SK-N-SH (cell line): ENCODE results near the gene CA10. TPM values are rescaled to one million over a fixed set of nuclear protein-coding genes. Genes with fewer than 3 reads are reported as not detected.

Source experiments
- CTCF ChIA-PET: fragments of 300-600, 350-600 bp; formaldehyde crosslinking; extraction: SDS; loops from one replicate; lab custom pipeline; 2021; lab: Yijun Ruan, JAX
- POLR2A ChIA-PET: fragments of 350-600 bp; sonication (Branson Sonifier 250); formaldehyde crosslinking; extraction: SDS; loops from one replicate; lab custom pipeline; 2020; ENCODE audit warnings: antibody characterized with exemption, inconsistent platforms; lab: Yijun Ruan, JAX
- DNase-seq: peaks from one replicate; pipeline ENCODE4 v3.0.0; 2012
- H2AFZ ChIP-seq: fragments of 200-600 bp; sonication (generic); 2 replicates; pipeline ENCODE4 v1.8.1; 2016; ENCODE audit warnings: antibody characterized with exemption, mild to moderate bottlenecking, low read depth
- H3F3A ChIP-seq: fragments of 200-600 bp; sonication (generic); replicated peaks from 2 replicates; pipeline ENCODE3; 2016; ENCODE audit warnings: antibody characterized with exemption, mild to moderate bottlenecking; ENCODE audit not compliant: insufficient read depth
- H3K27ac ChIP-seq, 2 experiments: fragments of 200-500 bp in 1 of 2; fragments of 200-600 bp in 1 of 2; sonication (Bioruptor generic) in 1 of 2; sonication (generic), shearing (Covaris generic) in 1 of 2; 2 replicates each; pipeline versions ENCODE4 v1.5.1 to v1.6.1; 2014 to 2016; ENCODE audit warnings: low read depth in 2 of 2, inconsistent platforms in 1 of 2, low read length in 1 of 2, mild to moderate bottlenecking in 1 of 2, mixed read lengths in 1 of 2
- H3K27me3 ChIP-seq: fragments of 200-600 bp; sonication (generic), shearing (Covaris generic); 2 replicates; pipeline ENCODE4 v1.6.1; 2016; ENCODE audit warnings: mixed run types; ENCODE audit not compliant: insufficient read depth
- H3K36me3 ChIP-seq, 2 experiments: fragments of 200-500 bp in 1 of 2; fragments of 200-600 bp in 1 of 2; sonication (Bioruptor generic) in 1 of 2; sonication (generic) in 1 of 2; replicated peaks in 1 of 2; 2 replicates each; pipeline versions ENCODE3 to v1.5.1; 2014 to 2016; ENCODE audit warnings: low read length in 1 of 2, mild to moderate bottlenecking in 1 of 2; ENCODE audit not compliant: insufficient read depth in 2 of 2, control insufficient read depth in 1 of 2
- H3K4me1 ChIP-seq, 2 experiments: fragments of 200-500 bp in 1 of 2; fragments of 200-600 bp in 1 of 2; sonication (Bioruptor generic) in 1 of 2; sonication (generic), shearing (Covaris generic) in 1 of 2; 2 replicates each; pipeline versions ENCODE4 v1.5.1 to v1.6.1; 2014 to 2016; ENCODE audit warnings: low read depth in 1 of 2, low read length in 1 of 2, mixed run types in 1 of 2; ENCODE audit not compliant: insufficient read depth in 2 of 2, control insufficient read depth in 1 of 2
- H3K4me2 ChIP-seq: fragments of 200-600 bp; sonication (generic), shearing (Covaris generic); 2 replicates; pipeline ENCODE4 v1.6.1; 2017; ENCODE audit warnings: mixed run types
- H3K4me3 ChIP-seq, 2 experiments: fragments of 200-500 bp in 1 of 2; fragments of 200-600 bp in 1 of 2; sonication (Bioruptor generic) in 1 of 2; sonication (generic), shearing (Covaris generic) in 1 of 2; 2 replicates each; pipeline versions ENCODE4 v1.5.1 to v1.8.1; 2014 to 2016; ENCODE audit warnings: low read depth in 2 of 2, inconsistent platforms in 1 of 2, low read length in 1 of 2, mild to moderate bottlenecking in 1 of 2, mixed read lengths in 1 of 2, moderate library complexity in 1 of 2
- H3K79me2 ChIP-seq: fragments of 200-600 bp; sonication (generic); 2 replicates; pipeline ENCODE4 v1.8.1; 2017; ENCODE audit warnings: mild to moderate bottlenecking; ENCODE audit not compliant: insufficient read depth
- H3K9ac ChIP-seq: fragments of 200-600 bp; sonication (generic); 2 replicates; pipeline ENCODE4 v1.6.1; 2017; ENCODE audit warnings: mixed run types
- H3K9me2 ChIP-seq: fragments of 200-600 bp; sonication (generic); 2 replicates; pipeline ENCODE4 v1.6.1; 2017; ENCODE audit warnings: mixed run types
- H3K9me3 ChIP-seq: fragments of 200-600 bp; sonication (generic); 2 replicates; pipeline ENCODE4 v1.6.1; 2017; ENCODE audit warnings: mixed run types, mild to moderate bottlenecking, moderate library complexity
- H4K20me1 ChIP-seq: fragments of 200-600 bp; sonication (generic); 2 replicates; pipeline ENCODE4 v1.6.1; 2017; ENCODE audit warnings: mild to moderate bottlenecking, mixed run types; ENCODE audit not compliant: insufficient read depth
- CHD2 ChIP-seq: fragments of 150-350 bp; IDR thresholded peaks from 2 replicates; pipeline ENCODE4 v1.6.1; 2018; ENCODE audit warnings: low read length; ENCODE audit not compliant: partially characterized antibody
- ELF1 ChIP-seq: IDR thresholded peaks from 2 replicates; pipeline ENCODE4 v1.4.0; 2012
- EZH2phosphoT487 ChIP-seq: fragments of 200-600 bp; sonication (generic); IDR thresholded peaks from 2 replicates; pipeline ENCODE4 v1.6.1; 2017; ENCODE audit warnings: low read depth, mixed run types, mild to moderate bottlenecking, antibody characterized with exemption, moderate library complexity, borderline replicate concordance
- FOSL2 ChIP-seq: IDR thresholded peaks from 2 replicates; pipeline ENCODE4 v1.4.0; 2012; ENCODE audit warnings: low read depth, mild to moderate bottlenecking, moderate library complexity, borderline replicate concordance
- GABPA ChIP-seq: IDR thresholded peaks from 2 replicates; pipeline ENCODE4 v1.4.0; 2012; ENCODE audit warnings: low read depth, mild to moderate bottlenecking
- GATA2 ChIP-seq: sonication (generic); formaldehyde crosslinking; IDR thresholded peaks from 2 replicates; pipeline ENCODE4 v1.5.0; 2020; ENCODE audit warnings: mild to moderate bottlenecking, missing genetic modification reagents
- JUND ChIP-seq: IDR thresholded peaks from 2 replicates; pipeline ENCODE4 v1.4.0; 2012
- NFIC ChIP-seq: IDR thresholded peaks from 2 replicates; pipeline ENCODE4 v1.4.0; 2012; ENCODE audit warnings: borderline replicate concordance
- NRF1 ChIP-seq: IDR thresholded peaks from 2 replicates; pipeline ENCODE4 v1.6.1; 2012; ENCODE audit warnings: low read depth, mild to moderate bottlenecking, low read length
- RAD21 ChIP-seq: IDR thresholded peaks from 2 replicates; pipeline ENCODE4 v1.6.1; 2012; ENCODE audit warnings: mild to moderate bottlenecking, low read length
- RCOR1 ChIP-seq: fragments of 150-350 bp; IDR thresholded peaks from 2 replicates; pipeline ENCODE4 v1.6.1; 2017; ENCODE audit warnings: antibody characterized with exemption, low read length
- RFX5 ChIP-seq: IDR thresholded peaks from 2 replicates; pipeline ENCODE4 v1.6.1; 2012; ENCODE audit warnings: mild to moderate bottlenecking, improper control_type of control experiment, low read length
- RXRA ChIP-seq: IDR thresholded peaks from 2 replicates; pipeline ENCODE4 v1.4.0; 2012; ENCODE audit warnings: low read depth, mild to moderate bottlenecking, borderline replicate concordance
- SIN3A ChIP-seq: IDR thresholded peaks from 2 replicates; pipeline ENCODE4 v1.6.1; 2012; ENCODE audit warnings: low read depth, mild to moderate bottlenecking, low read length, moderate library complexity, borderline replicate concordance
- SMC3 ChIP-seq: IDR thresholded peaks from 2 replicates; pipeline ENCODE4 v1.6.1; 2012; ENCODE audit warnings: low read depth, low read length, improper control_type of control experiment
- TEAD4 ChIP-seq: IDR thresholded peaks from 2 replicates; pipeline ENCODE4 v1.4.0; 2012; ENCODE audit warnings: mild to moderate bottlenecking, borderline replicate concordance; ENCODE audit not compliant: insufficient read depth
- WGBS: methylation state at CpG from one replicate; pipeline ENCODE4 v1.1.6; 2017; ENCODE audit warnings: low lambda C conversion rate; 5-methylcytosine and 5-hydroxymethylcytosine counted together
- polyA plus RNA-seq, 3 experiments: library from polyadenylated mRNA; depleted of rRNA; stranded (reverse); fragments of >200 nt; gene quantifications; 2 replicates each; pipeline ENCODE4 v1.2.3, GENCODE V29; 2012
- TF ChIP-seq, protein P1 (sequence below): fragments of 200-600 bp; sonication (generic); IDR thresholded peaks from 2 replicates; pipeline ENCODE4 v1.6.1; 2017; ENCODE audit warnings: antibody characterized with exemption, mild to moderate bottlenecking, moderate library complexity
- TF ChIP-seq, protein P2 (sequence below): fragments of 150-350 bp; IDR thresholded peaks from 2 replicates; pipeline ENCODE4 v1.6.1; 2017; ENCODE audit warnings: antibody characterized with exemption, low read length, low read depth, borderline replicate concordance
- TF ChIP-seq, protein P3 (sequence below): IDR thresholded peaks from 2 replicates; pipeline ENCODE4 v1.4.0; 2012; ENCODE audit warnings: low read depth

CA10 gene
- polyA plus RNA-seq, 1 of the 3 experiments (the other 2 are of a cell fraction) = not detected

DNA sequence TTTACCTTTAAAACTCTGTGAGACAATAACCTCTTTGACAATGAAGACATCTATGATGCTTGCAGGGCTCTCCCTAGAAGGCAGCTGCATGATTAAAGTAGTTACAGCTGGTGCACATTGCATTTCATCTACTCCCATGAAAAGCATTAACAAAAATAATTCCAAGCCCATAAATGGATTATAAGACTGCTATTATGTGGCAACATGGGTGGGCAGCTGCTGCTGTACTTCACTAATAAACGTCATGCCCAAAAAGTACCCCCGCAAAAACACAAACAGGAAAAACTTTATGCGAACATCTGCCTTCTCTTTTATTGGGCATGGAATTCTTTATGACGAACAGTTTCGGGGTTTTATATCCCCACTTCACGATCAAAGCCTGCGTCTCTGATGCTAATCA, 224.9 kb downstream of the CA10 start:
- ChIA-PET CTCF (no interaction called here), POLR2A (no interaction called here)
- WGBS = 46% methylated on average over 7 of the region's 7 CpGs
- no peaks in the 10 kb centered on the region for H3K9me2 ChIP-seq
- no peak overlapping the region for H2AFZ ChIP-seq
- TF ChIP-seq GATA2 (CRISPR knock-in tag) = no peak
- TF ChIP-seq RCOR1 = no peak
- no peak for TF ChIP-seq FOSL2
- TF ChIP-seq, protein P1, sequence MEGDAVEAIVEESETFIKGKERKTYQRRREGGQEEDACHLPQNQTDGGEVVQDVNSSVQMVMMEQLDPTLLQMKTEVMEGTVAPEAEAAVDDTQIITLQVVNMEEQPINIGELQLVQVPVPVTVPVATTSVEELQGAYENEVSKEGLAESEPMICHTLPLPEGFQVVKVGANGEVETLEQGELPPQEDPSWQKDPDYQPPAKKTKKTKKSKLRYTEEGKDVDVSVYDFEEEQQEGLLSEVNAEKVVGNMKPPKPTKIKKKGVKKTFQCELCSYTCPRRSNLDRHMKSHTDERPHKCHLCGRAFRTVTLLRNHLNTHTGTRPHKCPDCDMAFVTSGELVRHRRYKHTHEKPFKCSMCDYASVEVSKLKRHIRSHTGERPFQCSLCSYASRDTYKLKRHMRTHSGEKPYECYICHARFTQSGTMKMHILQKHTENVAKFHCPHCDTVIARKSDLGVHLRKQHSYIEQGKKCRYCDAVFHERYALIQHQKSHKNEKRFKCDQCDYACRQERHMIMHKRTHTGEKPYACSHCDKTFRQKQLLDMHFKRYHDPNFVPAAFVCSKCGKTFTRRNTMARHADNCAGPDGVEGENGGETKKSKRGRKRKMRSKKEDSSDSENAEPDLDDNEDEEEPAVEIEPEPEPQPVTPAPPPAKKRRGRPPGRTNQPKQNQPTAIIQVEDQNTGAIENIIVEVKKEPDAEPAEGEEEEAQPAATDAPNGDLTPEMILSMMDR = no peak
- no peak for TF ChIP-seq GABPA
- TF ChIP-seq SMC3 = no peak
- no peak overlapping the region for H3K4me2 ChIP-seq
- DNase-seq = no peak
- H4K20me1 ChIP-seq = no peaks in the 10 kb centered on the region
- no peaks in the 10 kb centered on the region for H3K9me3 ChIP-seq
- no peak overlapping the region for H3K27ac ChIP-seq
- H3K27me3 ChIP-seq = no peaks in the 10 kb centered on the region
- peaks cover 0 to 2% of the 10 kb centered on the region in 2 experiments; a peak in 1 of 4 replicates for H3K4me1 ChIP-seq
- no peaks in the 10 kb centered on the region for H3K79me2 ChIP-seq
- H3K4me3 ChIP-seq = no peak overlapping the region
- H3F3A ChIP-seq = no peaks in the 10 kb centered on the region
- no peaks in the 10 kb centered on the region for H3K36me3 ChIP-seq
- H3K9ac ChIP-seq = no peak overlapping the region

DNA sequence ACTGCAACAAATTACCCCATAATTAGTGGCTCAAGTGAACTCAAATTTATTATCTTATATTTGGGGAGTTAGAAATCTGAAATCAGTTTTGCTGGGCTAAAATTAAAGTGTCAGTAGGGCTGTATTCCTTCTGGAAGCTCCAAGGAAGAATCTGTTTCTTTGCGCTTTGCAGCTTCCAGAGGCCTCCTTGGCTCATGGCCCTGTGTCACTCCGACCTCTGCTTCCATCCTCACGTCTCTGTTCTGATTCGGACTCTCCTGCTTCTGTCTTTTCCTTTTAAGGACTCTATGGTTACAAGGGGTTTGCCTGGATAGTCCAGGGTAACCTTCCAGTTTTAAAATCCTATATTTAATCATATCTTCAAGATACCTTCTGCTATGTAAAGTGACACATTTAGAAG, 232.1 kb downstream of the CA10 start:
- Histone ChIP-seq H3K27ac (no peak overlapping the region), H3F3A (no peaks in the 10 kb centered on the region), H3K79me2 (no peaks in the 10 kb centered on the region), H3K9me2 (no peaks in the 10 kb centered on the region), H3K36me3 (no peaks in the 10 kb centered on the region), H3K4me3 (no peak overlapping the region), H2AFZ (no peak overlapping the region), H3K9ac (no peak overlapping the region), H3K27me3 (no peaks in the 10 kb centered on the region), H3K4me1 (no peaks in the 10 kb centered on the region), H3K4me2 (no peak overlapping the region), H3K9me3 (no peaks in the 10 kb centered on the region), H4K20me1 (no peaks in the 10 kb centered on the region)
- TF ChIP-seq NFIC (no peak), TEAD4 (no peak), ELF1 (no peak), SIN3A (no peak), JUND (no peak), CHD2 (no peak), RCOR1 (no peak), RXRA (no peak), RFX5 (no peak), FOSL2 (no peak), RAD21 (no peak), GABPA (no peak), NRF1 (no peak), EZH2phosphoT487 (no peak)
- TF ChIP-seq, protein P2, sequence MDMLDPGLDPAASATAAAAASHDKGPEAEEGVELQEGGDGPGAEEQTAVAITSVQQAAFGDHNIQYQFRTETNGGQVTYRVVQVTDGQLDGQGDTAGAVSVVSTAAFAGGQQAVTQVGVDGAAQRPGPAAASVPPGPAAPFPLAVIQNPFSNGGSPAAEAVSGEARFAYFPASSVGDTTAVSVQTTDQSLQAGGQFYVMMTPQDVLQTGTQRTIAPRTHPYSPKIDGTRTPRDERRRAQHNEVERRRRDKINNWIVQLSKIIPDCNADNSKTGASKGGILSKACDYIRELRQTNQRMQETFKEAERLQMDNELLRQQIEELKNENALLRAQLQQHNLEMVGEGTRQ = no peak
- TF ChIP-seq, protein P3, sequence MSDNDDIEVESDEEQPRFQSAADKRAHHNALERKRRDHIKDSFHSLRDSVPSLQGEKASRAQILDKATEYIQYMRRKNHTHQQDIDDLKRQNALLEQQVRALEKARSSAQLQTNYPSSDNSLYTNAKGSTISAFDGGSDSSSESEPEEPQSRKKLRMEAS = no peak
- no peak for DNase-seq
- ChIA-PET POLR2A (no interaction called here), CTCF (no interaction called here)
- 29% methylated on average over 4 of the region's 4 CpGs for WGBS
